Measurements from ENCODE around the gene IDH3B. TPM values are rescaled to one million over a fixed set of nuclear protein-coding genes. Genes with fewer than 3 reads are reported as not detected.

Gene IDH3B
- total RNA-seq, 1 experiment from 2014 or later: 132 TPM

DNA sequence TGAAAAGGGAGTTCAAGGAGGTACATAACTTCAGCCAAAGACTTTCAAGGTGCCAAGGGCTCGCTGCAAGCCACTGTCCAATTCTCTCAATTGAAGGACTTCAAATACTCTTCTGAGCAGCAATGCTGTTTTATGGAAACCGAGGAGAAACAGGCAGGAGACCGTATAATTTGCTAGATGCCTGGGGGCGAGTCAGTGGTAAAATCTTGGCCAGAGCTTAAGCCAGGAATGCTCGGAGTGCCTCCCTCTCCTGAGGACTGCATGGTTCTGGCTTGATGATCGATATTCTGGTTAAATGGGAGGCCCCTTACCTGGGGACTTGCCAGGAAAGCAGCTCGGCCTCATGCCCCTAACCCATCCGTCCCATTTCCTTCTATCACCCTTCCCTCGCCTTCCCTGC lies 47.4 kb downstream of the IDH3B start:
- no peak for TF ChIP-seq SIN3A (IDR thresholded peaks at IDR 0.05; ENCODE audit: low read depth)
- no peak for TF ChIP-seq RAD21 (IDR thresholded peaks at IDR 0.05; ENCODE audit: low read depth)
- TF ChIP-seq FOSL1 (IDR thresholded peaks at IDR 0.05; ENCODE audit: low read depth): no peak; the same call in 1 of the 2 replicates
- TF ChIP-seq, protein P1, sequence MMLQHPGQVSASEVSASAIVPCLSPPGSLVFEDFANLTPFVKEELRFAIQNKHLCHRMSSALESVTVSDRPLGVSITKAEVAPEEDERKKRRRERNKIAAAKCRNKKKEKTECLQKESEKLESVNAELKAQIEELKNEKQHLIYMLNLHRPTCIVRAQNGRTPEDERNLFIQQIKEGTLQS (IDR thresholded peaks at IDR 0.05): no peak
- TF ChIP-seq, protein P2, sequence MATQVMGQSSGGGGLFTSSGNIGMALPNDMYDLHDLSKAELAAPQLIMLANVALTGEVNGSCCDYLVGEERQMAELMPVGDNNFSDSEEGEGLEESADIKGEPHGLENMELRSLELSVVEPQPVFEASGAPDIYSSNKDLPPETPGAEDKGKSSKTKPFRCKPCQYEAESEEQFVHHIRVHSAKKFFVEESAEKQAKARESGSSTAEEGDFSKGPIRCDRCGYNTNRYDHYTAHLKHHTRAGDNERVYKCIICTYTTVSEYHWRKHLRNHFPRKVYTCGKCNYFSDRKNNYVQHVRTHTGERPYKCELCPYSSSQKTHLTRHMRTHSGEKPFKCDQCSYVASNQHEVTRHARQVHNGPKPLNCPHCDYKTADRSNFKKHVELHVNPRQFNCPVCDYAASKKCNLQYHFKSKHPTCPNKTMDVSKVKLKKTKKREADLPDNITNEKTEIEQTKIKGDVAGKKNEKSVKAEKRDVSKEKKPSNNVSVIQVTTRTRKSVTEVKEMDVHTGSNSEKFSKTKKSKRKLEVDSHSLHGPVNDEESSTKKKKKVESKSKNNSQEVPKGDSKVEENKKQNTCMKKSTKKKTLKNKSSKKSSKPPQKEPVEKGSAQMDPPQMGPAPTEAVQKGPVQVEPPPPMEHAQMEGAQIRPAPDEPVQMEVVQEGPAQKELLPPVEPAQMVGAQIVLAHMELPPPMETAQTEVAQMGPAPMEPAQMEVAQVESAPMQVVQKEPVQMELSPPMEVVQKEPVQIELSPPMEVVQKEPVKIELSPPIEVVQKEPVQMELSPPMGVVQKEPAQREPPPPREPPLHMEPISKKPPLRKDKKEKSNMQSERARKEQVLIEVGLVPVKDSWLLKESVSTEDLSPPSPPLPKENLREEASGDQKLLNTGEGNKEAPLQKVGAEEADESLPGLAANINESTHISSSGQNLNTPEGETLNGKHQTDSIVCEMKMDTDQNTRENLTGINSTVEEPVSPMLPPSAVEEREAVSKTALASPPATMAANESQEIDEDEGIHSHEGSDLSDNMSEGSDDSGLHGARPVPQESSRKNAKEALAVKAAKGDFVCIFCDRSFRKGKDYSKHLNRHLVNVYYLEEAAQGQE (IDR thresholded peaks at IDR 0.05; ENCODE audit: low read depth): no peak
- TF ChIP-seq, protein P3, sequence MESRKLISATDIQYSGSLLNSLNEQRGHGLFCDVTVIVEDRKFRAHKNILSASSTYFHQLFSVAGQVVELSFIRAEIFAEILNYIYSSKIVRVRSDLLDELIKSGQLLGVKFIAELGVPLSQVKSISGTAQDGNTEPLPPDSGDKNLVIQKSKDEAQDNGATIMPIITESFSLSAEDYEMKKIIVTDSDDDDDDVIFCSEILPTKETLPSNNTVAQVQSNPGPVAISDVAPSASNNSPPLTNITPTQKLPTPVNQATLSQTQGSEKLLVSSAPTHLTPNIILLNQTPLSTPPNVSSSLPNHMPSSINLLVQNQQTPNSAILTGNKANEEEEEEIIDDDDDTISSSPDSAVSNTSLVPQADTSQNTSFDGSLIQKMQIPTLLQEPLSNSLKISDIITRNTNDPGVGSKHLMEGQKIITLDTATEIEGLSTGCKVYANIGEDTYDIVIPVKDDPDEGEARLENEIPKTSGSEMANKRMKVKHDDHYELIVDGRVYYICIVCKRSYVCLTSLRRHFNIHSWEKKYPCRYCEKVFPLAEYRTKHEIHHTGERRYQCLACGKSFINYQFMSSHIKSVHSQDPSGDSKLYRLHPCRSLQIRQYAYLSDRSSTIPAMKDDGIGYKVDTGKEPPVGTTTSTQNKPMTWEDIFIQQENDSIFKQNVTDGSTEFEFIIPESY (IDR thresholded peaks at IDR 0.05; ENCODE audit: extremely low read depth, insufficient replicate concordance, low read length): no peak
- no peak for TF ChIP-seq SRF (IDR thresholded peaks at IDR 0.05; ENCODE audit: low read depth)
- TF ChIP-seq EGR1 (IDR thresholded peaks at IDR 0.05; ENCODE audit: low read depth): no peak
- no peak for TF ChIP-seq POLR2A (IDR thresholded peaks at IDR 0.05; ENCODE audit: borderline replicate concordance, extremely low read depth, insufficient read depth, insufficient read length)
- TF ChIP-seq, protein P4, sequence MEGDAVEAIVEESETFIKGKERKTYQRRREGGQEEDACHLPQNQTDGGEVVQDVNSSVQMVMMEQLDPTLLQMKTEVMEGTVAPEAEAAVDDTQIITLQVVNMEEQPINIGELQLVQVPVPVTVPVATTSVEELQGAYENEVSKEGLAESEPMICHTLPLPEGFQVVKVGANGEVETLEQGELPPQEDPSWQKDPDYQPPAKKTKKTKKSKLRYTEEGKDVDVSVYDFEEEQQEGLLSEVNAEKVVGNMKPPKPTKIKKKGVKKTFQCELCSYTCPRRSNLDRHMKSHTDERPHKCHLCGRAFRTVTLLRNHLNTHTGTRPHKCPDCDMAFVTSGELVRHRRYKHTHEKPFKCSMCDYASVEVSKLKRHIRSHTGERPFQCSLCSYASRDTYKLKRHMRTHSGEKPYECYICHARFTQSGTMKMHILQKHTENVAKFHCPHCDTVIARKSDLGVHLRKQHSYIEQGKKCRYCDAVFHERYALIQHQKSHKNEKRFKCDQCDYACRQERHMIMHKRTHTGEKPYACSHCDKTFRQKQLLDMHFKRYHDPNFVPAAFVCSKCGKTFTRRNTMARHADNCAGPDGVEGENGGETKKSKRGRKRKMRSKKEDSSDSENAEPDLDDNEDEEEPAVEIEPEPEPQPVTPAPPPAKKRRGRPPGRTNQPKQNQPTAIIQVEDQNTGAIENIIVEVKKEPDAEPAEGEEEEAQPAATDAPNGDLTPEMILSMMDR (IDR thresholded peaks at IDR 0.05 in 2 of 3, conservative IDR thresholded peaks at IDR 0.05 in 1 of 3; ENCODE audit: borderline replicate concordance in 1 of 3, insufficient read depth in 1 of 3, low read depth in 2 of 3, low read length in 2 of 3): no peak
- no peak for TF ChIP-seq EZH2phosphoT487 (IDR thresholded peaks at IDR 0.05; ENCODE audit: borderline replicate concordance)
- no peak for TF ChIP-seq TCF7L2 (IDR thresholded peaks at IDR 0.05; ENCODE audit: borderline replicate concordance, extremely low read depth, insufficient read depth, insufficient read length)
- TF ChIP-seq CBX3 (IDR thresholded peaks at IDR 0.05; ENCODE audit: low read depth): no peak
- H3K9ac ChIP-seq (ENCODE audit: low read length): no peak overlapping the region
- RAD21 ChIA-PET (ENCODE audit: low non-redundant PET in 1 of 2, low total read pairs in 2 of 2, uncharacterized antibody in 2 of 2, unreplicated experiment in 2 of 2): no interaction called here
- H3K9me2 ChIP-seq (ENCODE audit: insufficient read depth): no peaks in the 10 kb centered on the region
- no peak for DNase-seq (ENCODE audit: low read depth, low spot score)
- H4K20me1 ChIP-seq (ENCODE audit: insufficient read depth): no peaks in the 10 kb centered on the region
- no peaks in the 10 kb centered on the region for H3K36me3 ChIP-seq (ENCODE audit: control insufficient read depth in 1 of 2, insufficient read depth in 2 of 2, low read length in 2 of 2)
- H3K79me2 ChIP-seq (ENCODE audit: insufficient read depth, low read length): no peaks in the 10 kb centered on the region
- no TSS peak for BruUV-seq (replicated peaks)
- no peaks in the 10 kb centered on the region for H3K9me3 ChIP-seq (ENCODE audit: control insufficient read depth in 1 of 2, insufficient read depth in 1 of 2, low read depth in 1 of 2, low read length in 2 of 2)
- peaks cover 9 to 17% of the 10 kb centered on the region in 2 experiments for H3K4me1 ChIP-seq (ENCODE audit: control insufficient read depth in 1 of 2, insufficient read depth in 2 of 2, low read length in 2 of 2)
- intact Hi-C loops (cut with micrococcal nuclease): no loop called here
- no peak overlapping the region for H3K4me3 ChIP-seq (replicated peaks in 1 of 2; ENCODE audit: low read depth in 1 of 2, low read length in 2 of 2)
- ATAC-seq: no peak
- POLR2A ChIA-PET: no interaction called here
- H3K27me3 ChIP-seq (ENCODE audit: insufficient read depth, low read length): no peaks in the 10 kb centered on the region
- H3K4me2 ChIP-seq (ENCODE audit: low read length): no peak overlapping the region
- H2AFZ ChIP-seq (ENCODE audit: low read depth, low read length, poor library complexity, severe bottlenecking): no peak overlapping the region
- CTCF ChIA-PET: no interaction called here
- H3K27ac ChIP-seq (ENCODE audit: low read depth, low read length): no peak overlapping the region
